ENCODE results near the gene NCBP2L. TPM values are rescaled to one million over a fixed set of nuclear protein-coding genes. Genes with fewer than 3 reads are reported as not detected.

NCBP2L gene
- total RNA-seq, 1 donor from 2014 or later, result not detected

GRCh38 chrX:107840971-107841370 lies 63.4 kb downstream of the NCBP2L start:
- no peak for DNase-seq (ENCODE audit: low read depth, low spot score)
- Mint-ChIP-seq H3K27ac (ENCODE audit: unreplicated experiment) (no peak overlapping the region), H3K9me3 (peaks cover 2% of the 10 kb centered on the region), H3K27me3 (ENCODE audit: low read depth) (no peaks in the 10 kb centered on the region), H3K4me1 (no peaks in the 10 kb centered on the region), H3K36me3 (ENCODE audit: low read depth) (peaks cover 7% of the 10 kb centered on the region), H3K4me3 (no peak overlapping the region)
- TF ChIP-seq CTCF (conservative IDR thresholded peaks at IDR 0.05), result no peak

- H3K4me3 Mint-ChIP-seq, result no peak overlapping the region
- peaks cover 7% of the 10 kb centered on the region for H3K36me3 Mint-ChIP-seq (ENCODE audit: low read depth)
- DNase-seq (ENCODE audit: low read depth, low spot score), result no peak
- H3K4me1 Mint-ChIP-seq, result no peaks in the 10 kb centered on the region
- no peaks in the 10 kb centered on the region for H3K27me3 Mint-ChIP-seq (ENCODE audit: low read depth)
- no peak overlapping the region for H3K27ac Mint-ChIP-seq (ENCODE audit: unreplicated experiment)
- peaks cover 2% of the 10 kb centered on the region for H3K9me3 Mint-ChIP-seq
- no peak for TF ChIP-seq CTCF (conservative IDR thresholded peaks at IDR 0.05)
Observed at GRCh38 chrX:107842715-107843400, 65.3 kb downstream of the NCBP2L start.

Other genes starting within 250 kb of the NCBP2L start
- gene PRPS1, start 149.2 kb upstream of the NCBP2L start, total RNA-seq, result 68.6 and 71.2 TPM in 2 replicates
- 22.3 and 23.2 TPM in 2 replicates for gene TSC22D3, start 1.9 kb upstream of the NCBP2L start, total RNA-seq
- 5.1 and 5.5 TPM in 2 replicates for gene MID2, start 48.1 kb downstream of the NCBP2L start, total RNA-seq
- gene TEX13B, start 204.6 kb downstream of the NCBP2L start, total RNA-seq, result not detected in 2 replicates